GM19043 (cell line): Measurements from ENCODE around the gene RC3H1.
A peak's percentile ranks its signal among the peaks of the same experiment; 100 is the strongest.
"Not testable (repeated sequence)": the region's sequence is repeated elsewhere in the genome, so short reads cannot be mapped to it uniquely, and the experiment has no call there.

Source experiments
- ATAC-seq: cut with Tn5 transposase; IDR thresholded peaks from one replicate; pipeline ENCODE4 v1.9.1; 2021; ENCODE audit warnings: low read depth; ENCODE audit not compliant: unreplicated experiment

The RC3H1 gene, protein sequence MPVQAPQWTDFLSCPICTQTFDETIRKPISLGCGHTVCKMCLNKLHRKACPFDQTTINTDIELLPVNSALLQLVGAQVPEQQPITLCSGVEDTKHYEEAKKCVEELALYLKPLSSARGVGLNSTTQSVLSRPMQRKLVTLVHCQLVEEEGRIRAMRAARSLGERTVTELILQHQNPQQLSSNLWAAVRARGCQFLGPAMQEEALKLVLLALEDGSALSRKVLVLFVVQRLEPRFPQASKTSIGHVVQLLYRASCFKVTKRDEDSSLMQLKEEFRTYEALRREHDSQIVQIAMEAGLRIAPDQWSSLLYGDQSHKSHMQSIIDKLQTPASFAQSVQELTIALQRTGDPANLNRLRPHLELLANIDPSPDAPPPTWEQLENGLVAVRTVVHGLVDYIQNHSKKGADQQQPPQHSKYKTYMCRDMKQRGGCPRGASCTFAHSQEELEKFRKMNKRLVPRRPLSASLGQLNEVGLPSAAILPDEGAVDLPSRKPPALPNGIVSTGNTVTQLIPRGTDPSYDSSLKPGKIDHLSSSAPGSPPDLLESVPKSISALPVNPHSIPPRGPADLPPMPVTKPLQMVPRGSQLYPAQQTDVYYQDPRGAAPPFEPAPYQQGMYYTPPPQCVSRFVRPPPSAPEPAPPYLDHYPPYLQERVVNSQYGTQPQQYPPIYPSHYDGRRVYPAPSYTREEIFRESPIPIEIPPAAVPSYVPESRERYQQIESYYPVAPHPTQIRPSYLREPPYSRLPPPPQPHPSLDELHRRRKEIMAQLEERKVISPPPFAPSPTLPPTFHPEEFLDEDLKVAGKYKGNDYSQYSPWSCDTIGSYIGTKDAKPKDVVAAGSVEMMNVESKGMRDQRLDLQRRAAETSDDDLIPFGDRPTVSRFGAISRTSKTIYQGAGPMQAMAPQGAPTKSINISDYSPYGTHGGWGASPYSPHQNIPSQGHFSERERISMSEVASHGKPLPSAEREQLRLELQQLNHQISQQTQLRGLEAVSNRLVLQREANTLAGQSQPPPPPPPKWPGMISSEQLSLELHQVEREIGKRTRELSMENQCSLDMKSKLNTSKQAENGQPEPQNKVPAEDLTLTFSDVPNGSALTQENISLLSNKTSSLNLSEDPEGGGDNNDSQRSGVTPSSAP

DNA sequence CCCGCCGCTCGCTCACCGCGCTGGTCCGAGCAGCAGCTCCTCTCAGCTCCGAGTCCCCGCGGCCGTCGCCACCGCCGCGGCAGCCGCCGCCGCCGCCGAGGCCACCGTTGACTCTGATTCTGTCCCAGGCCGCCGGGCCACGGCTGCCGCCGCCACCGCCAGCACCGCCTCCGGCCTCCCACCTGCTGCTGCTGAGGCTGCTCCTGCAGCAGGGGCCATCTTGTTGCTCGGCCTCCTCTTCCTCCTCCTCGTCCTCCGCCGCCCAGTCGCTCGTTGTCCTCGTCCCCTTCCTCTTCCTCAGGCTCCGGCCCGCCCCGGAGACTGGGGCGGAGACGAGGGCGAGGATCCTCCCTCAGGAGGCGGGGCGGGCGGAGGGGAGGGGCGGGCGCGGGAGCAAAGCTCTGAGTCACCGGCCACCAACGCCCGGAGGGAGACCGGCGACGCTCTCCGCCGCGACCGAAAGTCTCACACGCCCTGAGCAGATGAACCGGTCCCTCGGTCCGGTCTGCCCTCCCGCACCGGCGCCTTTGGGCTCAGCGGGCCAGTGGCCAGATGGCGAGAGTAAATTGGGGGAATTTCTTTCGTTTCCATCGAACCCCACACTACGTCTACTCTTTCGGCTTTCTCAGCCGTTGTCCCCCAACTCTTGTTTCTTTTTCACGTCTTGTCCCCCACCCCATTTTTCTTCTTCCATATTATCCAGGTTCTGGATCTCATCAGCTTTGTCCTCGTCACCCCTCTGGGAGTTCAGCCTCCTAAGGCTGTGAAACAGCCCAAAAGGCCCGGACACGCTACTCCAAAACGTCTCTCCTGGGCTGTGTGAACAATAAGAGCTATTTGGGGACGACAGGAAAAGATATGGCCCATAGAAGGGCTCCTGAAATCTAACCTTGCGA is at the start of gene RC3H1:
RC3H1 (minus strand) TSS at position 278 of the 896 bp plus-strand sequence. CDS start 29,372 bp downstream, outside the sequence.
- peak; percentile 83 for ATAC-seq

DNA sequence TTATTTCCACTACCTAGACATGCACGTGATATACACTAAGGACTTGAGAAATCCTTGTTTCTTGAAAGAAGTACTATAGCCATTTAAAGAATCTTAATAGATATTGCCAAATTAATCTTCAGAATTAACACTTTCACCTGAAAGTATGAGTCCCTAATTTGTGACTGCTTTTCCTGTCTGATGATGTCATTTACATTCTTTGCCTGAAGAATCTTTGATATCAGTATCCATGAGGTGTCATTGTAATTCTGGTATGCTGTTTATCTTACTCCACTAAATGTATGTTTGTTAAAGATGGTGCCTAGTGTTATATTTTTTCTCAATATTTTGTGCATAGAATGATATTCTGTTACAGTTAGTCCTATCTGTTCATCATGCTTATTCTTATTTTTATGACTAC is 48.5 kb upstream of the RC3H1 start:
- no peak for ATAC-seq

DNA sequence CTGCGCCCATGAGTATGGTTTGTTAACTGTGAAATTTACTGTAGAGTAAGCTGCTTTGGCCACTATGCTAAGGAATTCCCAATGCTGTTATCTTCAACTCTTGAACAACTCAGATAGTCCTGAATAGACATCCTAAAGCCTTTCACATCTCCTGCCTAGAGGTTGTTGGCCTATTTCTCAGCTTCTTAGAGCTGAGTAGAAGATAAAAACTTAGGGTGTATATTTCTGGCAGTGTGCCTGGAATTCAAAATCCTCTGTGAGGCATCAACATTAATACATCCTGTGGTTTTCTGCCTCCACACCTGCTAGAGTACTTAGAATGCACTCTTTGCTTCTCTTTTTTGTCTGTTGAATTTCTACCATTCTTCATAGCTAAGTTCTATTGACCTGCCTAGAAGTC is 45.8 kb upstream of the RC3H1 start:
- ATAC-seq, result no peak

DNA sequence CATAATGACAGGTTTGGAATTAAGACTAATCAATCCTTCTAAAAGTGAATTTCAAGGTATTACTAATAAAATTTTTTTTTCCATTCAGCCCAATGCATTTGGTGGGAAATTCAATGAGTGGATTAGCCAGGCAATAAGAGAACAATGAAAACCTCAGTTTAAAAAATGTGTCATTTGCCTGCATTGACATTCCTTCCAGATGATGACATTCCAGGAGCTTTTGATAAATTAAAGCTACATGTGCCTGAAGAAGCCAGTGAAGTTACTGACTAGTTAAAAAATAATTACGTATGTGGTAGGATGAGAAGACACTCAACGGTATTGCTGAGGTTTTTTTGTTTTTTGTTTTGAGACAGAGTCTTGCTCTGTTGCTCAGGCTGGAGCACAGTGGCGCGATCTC is 37.9 kb upstream of the RC3H1 start:
- ATAC-seq, result no peak

DNA sequence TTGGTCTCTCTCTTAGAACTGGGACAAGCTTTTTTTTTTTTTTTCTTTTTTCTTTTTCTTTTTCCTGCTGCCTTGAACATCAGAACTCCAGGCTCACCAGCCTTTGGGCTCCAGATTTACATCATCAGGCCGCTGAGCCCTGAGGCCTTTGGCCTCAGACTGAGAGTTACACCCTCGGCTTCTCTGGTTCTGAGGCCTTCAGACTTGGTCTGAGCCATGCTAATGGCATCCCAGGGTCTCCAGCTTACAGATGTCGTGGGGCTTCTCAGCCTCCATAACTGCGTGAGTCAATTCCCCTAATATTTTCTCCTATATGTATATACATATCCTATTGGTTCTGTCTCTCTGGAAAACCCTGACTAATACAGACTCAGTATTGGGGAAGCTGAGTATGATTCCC is 36.5 kb upstream of the RC3H1 start:
- ATAC-seq, result no peak

DNA sequence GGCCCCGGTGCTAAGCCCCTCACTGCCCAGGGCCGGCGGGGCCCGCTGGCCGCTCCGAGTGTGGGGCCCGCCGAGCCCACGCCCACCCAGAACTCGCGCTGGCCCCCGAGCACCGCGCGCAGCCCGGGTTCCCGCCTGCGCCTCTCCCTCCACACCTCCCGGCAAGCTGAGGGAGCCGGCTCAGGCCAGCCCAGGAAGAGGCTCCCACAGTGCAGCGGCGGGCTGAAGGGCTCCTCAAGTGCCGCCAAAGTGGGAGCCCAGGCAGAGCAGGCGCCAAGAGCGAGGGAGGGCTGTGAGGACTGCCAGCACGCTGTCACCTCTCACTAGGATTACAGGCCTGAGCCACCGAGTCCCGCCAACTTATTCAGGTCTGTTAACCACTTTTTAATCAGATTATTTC is 34.5 kb upstream of the RC3H1 start:
- not testable (repeated sequence) for ATAC-seq

DNA sequence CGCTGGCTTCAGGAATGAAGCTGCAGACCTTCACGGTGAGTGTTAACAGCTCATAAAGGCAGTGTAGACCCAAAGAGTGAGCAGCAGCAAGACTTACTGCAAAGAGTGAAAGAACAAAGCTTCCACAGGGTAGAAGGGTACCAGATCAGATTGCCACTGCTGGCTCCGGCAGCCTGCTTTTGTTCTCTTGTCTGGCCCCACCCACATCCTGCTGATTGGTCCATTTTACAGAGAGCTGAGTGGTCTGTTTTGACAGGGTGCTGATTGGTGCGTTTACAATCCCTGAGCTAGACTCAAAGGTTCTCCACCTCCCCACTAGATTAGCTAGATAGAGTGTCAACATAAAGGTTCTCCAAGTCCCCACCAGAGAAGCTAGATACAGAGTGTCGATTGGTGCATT is 33.6 kb upstream of the RC3H1 start:
- ATAC-seq, result not testable (repeated sequence)

DNA sequence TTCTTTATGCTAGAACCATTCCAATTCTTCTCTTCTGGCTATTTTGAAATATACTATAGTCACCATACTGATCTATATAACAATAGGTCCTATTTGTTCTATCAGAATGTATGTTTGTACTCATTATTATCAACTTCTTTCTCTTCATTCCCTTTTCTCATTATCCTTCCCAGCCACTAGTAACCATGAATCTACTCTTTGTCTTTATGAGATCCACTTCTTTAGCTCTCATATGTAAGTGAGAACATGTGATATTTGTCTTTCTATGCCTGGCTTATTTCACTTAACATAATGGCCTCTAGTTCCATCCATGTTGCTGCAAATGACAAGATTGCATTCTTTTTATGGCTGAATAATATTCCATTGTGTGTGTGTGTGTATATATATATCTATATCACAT is 31.7 kb upstream of the RC3H1 start:
- ATAC-seq, result no peak

DNA sequence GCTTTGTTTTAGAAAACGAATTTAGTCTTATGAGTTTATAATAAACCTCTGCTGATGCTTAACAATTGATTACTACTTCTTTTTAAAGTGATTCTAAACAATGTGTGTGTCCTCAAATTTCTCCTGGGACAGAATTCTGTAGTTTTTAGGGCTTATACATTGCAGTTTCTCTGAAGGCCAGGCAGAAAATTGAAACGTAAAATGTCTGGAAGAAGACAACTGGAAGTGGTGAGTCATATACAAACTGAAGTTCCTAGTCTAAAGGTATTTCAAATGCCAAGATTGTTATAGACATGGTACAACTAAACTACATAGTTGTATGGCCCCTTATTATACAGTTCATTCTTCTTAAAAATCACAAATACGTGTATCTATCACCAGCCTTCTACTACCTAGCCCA is 30.5 kb upstream of the RC3H1 start:
- no peak for ATAC-seq

DNA sequence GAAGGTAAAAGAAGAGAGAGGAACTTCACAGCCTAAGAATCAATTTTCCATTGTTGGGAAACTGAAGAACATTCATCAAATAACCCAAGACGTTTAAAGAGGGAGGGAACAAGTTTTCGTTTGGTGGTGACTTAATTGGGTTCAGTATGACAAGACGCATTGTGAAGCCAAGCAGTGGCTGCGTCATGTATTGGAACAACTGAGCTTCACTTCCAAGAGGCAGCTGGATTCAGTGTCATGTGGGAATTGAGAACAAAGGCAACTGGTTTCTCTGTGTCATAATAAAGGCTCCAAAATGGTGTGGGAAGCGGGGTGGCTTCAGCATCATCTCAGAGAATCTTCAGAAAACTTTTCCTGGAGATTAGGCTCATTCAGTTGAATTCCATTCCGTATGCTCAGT is 29.8 kb upstream of the RC3H1 start:
- no peak for ATAC-seq

DNA sequence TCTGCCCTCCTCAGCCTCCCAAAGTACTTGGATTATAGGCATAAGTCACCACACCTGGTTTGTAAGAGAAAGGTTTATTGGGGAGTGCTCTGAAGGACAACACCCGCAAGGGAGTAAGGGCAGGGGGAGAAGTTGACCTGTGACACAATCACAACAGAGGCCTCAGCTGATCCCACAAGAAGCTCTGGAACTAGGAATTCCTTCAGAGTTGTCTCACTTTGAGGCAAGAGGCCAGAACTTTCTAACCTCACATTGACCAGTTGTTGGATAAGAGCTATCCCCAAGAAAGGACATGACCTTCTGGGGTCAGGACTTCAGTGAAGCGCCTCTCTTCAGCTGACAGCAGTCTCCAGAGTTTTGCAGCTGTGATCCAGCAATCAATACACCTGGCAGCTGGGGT is 27.4 kb upstream of the RC3H1 start:
- no peak for ATAC-seq

DNA sequence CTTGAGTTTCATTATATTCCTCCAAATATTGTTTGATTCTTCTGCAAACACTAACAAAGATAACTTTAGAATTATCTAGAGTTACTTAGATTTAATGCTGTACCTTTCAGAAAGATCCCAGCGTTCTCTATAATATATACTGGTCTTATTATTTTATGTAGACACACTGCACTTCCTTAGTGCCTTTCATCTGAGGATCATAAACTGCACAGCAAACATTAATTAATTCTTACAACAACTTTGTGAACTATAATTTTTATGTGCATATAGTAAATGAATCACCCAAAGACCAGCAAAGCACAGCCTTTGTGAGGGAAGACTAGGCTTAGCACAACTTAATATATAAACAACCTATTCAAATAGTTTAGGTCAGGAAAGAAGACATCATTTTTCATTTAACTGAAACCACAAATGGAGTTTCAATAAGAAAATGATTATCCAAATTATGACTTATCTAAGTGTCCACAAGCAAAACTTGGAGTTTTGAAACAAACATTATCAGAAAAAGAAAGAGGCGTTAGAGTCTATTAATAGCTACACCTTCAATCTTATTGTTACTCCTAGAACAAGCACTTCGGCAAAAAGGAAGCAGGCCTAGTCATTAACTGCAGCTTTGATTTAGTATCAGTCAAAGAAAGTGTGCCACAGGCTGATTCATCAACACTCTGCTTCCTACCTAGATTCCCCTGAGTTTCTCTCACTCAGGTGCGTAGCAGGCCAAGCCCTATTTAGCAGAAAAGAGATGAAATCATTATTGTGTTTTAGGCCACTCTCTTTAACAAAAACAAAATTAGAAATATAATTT is 22.5 kb upstream of the RC3H1 start:
- ATAC-seq, result no peak

DNA sequence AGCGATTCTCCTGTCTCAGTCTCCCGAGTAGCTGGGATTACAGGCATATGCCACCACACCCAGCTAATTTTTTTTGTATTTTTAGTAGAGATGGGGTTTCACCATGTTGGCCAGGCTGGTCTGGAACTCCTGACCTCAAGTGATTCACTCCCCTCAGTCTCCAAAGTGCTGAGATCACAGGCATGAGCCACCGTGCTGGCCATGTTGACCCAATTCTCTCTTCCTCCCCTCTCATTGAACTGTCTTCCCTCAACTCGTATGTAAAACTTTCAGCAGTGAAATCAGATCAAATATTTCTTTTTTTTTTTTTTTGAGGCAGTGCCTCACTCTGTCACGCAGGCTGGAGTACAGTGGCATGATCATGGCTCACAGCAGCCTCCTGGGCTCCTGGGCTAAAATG is 20.4 kb upstream of the RC3H1 start:
- not testable (repeated sequence) for ATAC-seq

DNA sequence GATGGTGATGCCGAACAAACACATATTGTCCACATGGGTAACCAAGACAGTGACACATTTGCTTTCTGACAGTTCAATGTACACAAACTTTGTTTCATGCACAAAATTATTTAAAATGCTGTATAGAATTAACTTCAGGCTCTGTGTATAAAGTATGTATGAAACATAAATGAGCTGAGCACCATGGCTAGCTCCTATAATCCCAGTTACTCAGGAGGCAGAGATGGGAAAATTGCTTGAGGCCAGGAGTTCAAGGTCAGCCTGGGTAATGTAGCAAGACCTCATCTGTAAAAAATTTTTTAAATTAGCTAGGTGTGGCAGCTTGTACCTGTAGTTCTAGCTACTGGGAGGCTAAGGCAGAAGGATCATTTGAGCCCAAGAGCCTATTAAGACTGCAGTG is 19.2 kb upstream of the RC3H1 start:
- no peak for ATAC-seq

DNA sequence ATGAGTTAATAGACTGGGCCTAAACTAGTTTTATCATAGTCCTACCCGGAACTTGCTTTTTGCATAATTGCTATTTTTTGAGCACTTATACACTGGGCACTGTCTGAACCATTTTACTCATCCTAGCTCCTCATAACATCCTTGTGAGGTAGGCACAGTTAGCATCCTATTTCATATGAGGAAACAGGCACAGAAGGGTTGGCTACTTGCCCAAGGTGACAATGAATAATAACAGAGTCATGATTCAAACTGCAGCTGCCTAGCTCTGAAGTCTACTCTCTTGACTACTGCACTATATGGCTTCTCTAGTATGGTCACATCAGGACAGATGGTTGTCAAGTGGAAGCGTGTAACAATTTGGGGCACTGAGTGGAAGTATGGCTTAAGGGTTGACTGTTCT is 18.2 kb upstream of the RC3H1 start:
- no peak for ATAC-seq

DNA sequence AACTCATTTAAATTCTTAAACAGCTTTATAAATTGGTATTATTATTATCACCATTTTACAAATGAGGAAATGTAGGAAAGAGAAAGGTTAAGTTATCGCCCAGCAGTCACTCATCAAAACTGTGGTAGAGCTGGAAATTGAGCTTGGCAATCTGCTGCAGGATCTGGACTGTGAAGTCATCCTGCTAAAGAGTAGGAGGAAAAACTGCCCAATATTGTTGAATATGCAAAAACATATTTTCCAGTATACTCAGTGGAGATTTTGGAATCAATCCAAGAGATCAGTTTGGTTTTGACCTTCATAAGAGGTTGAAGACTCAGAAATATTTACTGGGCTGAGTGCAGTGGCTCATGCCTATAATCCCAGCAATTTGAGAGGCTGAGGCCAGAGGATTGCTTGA is 16.9 kb upstream of the RC3H1 start:
- no peak for ATAC-seq

DNA sequence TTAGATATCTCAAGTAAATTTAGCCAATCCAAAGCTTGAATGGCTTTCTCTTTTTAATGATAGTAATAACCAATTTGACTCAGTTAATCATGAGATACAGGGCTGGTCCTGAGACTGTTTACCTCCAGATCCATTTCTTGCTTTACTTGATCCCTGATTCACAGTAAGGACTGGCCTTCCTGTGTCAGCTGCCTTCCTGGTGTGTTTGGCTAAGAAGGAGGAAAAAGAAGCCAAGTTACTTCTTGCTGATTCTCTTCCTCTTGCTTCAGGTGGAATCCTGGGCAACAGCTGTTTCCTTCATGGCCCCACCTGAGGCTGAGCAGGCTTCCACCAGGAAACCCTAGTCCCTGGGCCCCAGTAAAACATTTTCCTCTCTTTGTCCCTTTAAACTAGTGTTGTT is 14.6 kb upstream of the RC3H1 start:
- no peak for ATAC-seq

DNA sequence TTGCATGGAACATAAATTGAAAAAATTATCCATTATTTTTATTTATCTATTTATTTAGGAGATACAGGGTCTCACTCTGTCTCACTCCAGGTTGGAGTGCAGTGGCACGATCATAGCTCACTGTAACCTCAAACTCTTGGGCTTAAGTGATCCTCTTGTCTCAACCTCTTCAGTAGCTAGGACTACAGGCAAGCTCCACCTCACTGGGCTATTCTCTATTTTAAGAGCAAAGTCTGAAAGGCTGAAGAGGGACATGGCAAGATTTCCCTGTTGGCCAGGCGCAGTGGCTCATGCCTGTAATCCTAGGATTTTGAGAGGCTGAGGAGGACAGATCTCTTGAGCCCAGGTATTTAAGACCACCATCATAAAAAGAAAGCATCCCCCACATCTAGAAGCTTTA is 14.0 kb upstream of the RC3H1 start:
- ATAC-seq, result no peak

DNA sequence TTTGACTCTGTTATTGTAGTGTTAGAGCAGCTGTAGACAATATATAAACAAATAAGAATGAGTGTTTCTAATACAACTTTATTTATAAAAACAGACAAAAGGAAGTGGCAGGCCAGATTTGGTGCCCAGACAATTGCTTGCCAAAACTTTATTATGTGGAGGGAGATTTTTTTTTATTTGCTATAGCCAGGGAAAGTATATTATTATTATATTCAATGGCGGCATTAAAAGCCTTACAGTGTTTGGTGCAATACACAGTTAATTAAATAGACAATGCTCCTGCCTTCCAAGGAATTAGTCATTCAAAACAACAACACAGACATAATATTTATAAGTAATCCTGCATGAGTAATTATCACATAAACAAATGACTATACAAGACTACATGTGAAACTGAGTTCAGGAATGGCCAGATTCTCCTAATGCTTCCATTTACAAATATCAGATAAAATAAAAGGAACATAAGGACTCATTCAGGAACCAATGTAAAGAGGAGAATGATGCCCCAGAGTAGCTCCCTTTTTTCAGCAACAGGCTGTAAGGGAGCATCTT is 10.6 kb upstream of the RC3H1 start:
- no peak for ATAC-seq
